GM18511 (cell line): ENCODE data around the gene SLC28A3.

Source experiments
- ATAC-seq: cut with Tn5 transposase; IDR thresholded peaks from one replicate; pipeline ENCODE4 v1.9.1; 2021; ENCODE audit warnings: mild to moderate bottlenecking, moderate library complexity; ENCODE audit not compliant: unreplicated experiment

Gene SLC28A3

GRCh38 chr9:84339962-84340361, 596 bp downstream of the SLC28A3 start:
- ATAC-seq: no peak

- ATAC-seq: no peak
Observed at GRCh38 chr9:84339503-84339902, 1.1 kb downstream of the SLC28A3 start.

GRCh38 chr9:84338792-84339191, 1.8 kb downstream of the SLC28A3 start:
- ATAC-seq: no peak

- no peak for ATAC-seq
Observed at GRCh38 chr9:84337252-84337651, 3.3 kb downstream of the SLC28A3 start.

- no peak for ATAC-seq
Observed at GRCh38 chr9:84331119-84331809, 9.3 kb downstream of the SLC28A3 start.

- ATAC-seq: no peak
Observed at GRCh38 chr9:84330246-84330645, 10.3 kb downstream of the SLC28A3 start.

GRCh38 chr9:84327184-84327583, 13.4 kb downstream of the SLC28A3 start:
- no peak for ATAC-seq

- ATAC-seq: no peak
Observed at GRCh38 chr9:84325347-84325973, 15.1 kb downstream of the SLC28A3 start.

- ATAC-seq: no peak
Observed at GRCh38 chr9:84324811-84325210, 15.7 kb downstream of the SLC28A3 start.

- no peak for ATAC-seq
Observed at GRCh38 chr9:84323858-84324257, 16.7 kb downstream of the SLC28A3 start.

GRCh38 chr9:84322828-84323227, 17.7 kb downstream of the SLC28A3 start:
- ATAC-seq: no peak

GRCh38 chr9:84320231-84320630, 20.3 kb downstream of the SLC28A3 start:
- no peak for ATAC-seq

GRCh38 chr9:84319632-84320031, 20.9 kb downstream of the SLC28A3 start:
- ATAC-seq: no peak

- ATAC-seq: no peak
Observed at GRCh38 chr9:84318981-84319380, 21.6 kb downstream of the SLC28A3 start.

- no peak for ATAC-seq
Observed at GRCh38 chr9:84317563-84317962, 23.0 kb downstream of the SLC28A3 start.

- peak; percentile 81 for ATAC-seq
Observed at GRCh38 chr9:84315278-84315877, 25.2 kb downstream of the SLC28A3 start.

- ATAC-seq: no peak
Observed at GRCh38 chr9:84314306-84314705, 26.3 kb downstream of the SLC28A3 start.

GRCh38 chr9:84310883-84311282, 29.7 kb downstream of the SLC28A3 start:
- ATAC-seq: no peak

- no peak for ATAC-seq
Observed at GRCh38 chr9:84305497-84306131, 34.9 kb downstream of the SLC28A3 start.

- no peak for ATAC-seq
Observed at GRCh38 chr9:84304166-84304565, 36.4 kb downstream of the SLC28A3 start.

GRCh38 chr9:84303061-84303460, 37.5 kb downstream of the SLC28A3 start:
- ATAC-seq: no peak

GRCh38 chr9:84301851-84302250, 38.7 kb downstream of the SLC28A3 start:
- no peak for ATAC-seq
